HG02798 (cell line): Measurements from ENCODE around the gene VAPA.
A peak's percentile ranks its signal among the peaks of the same experiment; 100 is the strongest.
"Not testable (repeated sequence)": the region's sequence is repeated elsewhere in the genome, so short reads cannot be mapped to it uniquely, and the experiment has no call there.

ENCODE experiments used
- ATAC-seq: cut with Tn5 transposase; IDR thresholded peaks from one replicate; pipeline ENCODE4 v1.9.1; 2021; ENCODE audit warnings: mild to moderate bottlenecking; ENCODE audit not compliant: unreplicated experiment, poor library complexity

The VAPA gene

DNA sequence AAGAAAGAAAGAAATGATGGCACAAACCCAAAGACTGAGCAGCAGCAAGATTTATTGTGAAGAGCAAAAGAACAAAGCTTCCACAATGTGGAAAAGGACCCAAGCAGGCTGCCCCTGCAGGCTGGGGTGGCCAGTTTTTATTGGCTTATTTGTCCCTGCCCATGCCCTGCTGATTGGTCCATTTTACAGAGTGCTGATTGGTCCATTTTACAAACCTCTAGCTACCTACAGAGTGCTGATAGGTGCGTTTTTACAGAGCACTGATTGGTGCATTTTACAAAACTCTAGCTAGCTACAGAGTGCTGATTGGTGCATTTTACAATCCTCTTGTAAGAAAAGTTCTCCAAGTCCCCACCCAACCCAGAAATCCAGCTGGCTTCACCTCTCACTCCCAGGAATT lies 1.5 kb upstream of the VAPA start:
- not testable (repeated sequence) for ATAC-seq

GRCh38 chr18:9913151-9913525 lies 678 bp upstream of the VAPA start:
- ATAC-seq = no peak

GRCh38 chr18:9914334-9914583 lies 443 bp downstream of the VAPA start:
- ATAC-seq = peak; percentile 24

DNA sequence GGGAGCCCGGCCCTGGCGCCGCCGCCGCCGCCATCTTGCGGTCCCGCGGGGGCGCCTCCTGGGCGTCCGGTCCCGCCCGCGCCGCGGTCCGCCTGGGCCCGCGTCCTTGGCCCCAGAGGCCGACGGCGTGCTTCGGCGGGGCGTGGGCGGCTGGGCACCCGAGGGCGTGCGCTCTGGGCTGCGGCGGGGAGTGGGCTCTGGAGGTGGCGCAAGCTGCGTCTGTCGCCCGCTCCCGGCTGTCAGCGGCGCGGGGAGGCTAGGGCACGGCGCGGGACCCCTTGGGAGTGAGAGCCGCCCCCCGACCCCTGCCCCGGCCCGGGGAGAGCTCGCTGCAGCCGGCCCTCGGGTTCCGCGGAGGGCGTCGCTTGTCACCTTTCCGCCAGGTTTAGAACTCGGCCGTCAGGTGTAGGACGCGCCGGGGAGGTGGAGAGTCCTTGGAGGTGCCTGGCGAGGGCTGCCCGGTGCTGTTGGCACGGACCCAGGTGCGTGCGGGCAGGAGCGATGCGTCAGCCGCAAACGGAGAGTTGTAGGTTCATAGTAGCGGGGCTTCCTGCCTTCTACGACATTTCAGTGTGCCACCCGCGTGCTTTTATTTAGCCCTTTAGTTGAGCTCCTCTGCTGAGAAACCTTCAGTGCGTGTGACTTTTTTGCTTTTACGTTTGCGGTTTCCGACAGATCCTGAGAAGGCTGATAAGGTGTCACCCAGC lies 921 bp downstream of the VAPA start:
- ATAC-seq = peak; percentile 31

DNA sequence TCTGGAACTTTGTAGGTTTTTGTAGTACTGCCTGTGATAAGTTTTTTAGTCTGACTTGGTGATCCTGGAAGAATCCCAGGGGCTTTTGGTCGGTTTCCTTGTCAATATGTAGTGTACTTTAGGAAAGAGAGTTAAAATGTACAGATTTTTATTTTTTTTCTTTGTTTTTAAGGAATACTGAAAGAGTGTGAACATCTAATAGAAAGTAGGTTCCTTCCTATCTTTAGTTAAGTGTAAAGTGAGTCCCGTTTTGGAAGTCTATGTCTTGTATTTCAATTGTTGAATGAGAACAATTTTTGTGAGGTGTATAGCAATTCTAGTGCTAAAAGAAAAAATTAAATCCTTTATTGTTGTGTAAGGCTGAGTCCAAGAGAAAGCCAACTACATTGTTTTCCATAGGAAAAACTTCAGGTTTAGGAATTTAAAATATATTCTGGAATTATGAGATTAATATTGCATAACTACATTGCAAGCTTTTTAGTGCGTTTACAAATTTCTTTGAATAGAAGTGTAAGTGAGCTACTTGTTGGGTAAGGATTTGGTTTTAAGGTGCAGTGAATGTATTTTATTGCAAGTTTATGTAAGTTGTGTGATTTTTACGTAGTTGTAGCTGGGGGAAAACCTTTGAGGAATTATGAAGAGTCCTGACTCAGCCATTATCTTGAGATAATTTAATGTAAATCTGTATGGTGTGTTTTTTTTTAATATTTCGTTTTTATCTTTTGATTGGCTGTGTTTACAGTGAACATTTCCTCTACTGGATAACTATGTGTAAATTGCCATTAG lies 1.7 kb downstream of the VAPA start:
- no peak for ATAC-seq

- no peak for ATAC-seq
Observed at GRCh38 chr18:9916077-9916639, 2.3 kb downstream of the VAPA start.

GRCh38 chr18:9916808-9917207 lies 3.0 kb downstream of the VAPA start:
- no peak for ATAC-seq

DNA sequence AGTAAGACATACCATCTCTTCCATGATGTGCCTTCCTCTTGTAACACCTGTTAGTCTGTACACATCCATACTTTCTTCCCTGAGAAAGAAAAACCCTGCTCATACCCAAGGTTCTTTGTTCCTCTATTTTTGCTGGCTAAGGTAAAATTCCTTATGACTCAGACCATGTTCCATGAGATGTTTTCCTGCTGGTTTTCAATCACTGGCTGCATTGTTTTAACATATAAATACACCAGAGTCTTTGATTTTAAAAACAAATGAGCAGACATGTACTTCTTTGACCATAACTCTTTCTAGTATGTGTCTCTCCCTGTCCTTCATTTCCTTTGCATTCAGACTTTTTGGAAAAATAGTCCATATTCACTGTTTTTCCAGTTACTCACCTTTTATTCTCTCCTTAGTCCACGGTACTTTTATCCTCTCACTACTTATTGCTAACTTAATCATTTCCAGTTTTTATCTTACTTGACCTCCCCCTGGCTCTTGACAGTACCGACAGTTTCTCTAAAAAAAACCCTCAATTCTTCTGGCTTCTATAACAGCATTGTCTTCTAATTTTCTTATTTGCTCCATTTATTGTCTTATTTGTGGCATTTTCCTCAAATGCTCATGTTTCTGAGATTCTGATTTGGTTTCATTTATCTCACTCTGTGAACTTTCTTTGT lies 4.3 kb downstream of the VAPA start:
- ATAC-seq = no peak

DNA sequence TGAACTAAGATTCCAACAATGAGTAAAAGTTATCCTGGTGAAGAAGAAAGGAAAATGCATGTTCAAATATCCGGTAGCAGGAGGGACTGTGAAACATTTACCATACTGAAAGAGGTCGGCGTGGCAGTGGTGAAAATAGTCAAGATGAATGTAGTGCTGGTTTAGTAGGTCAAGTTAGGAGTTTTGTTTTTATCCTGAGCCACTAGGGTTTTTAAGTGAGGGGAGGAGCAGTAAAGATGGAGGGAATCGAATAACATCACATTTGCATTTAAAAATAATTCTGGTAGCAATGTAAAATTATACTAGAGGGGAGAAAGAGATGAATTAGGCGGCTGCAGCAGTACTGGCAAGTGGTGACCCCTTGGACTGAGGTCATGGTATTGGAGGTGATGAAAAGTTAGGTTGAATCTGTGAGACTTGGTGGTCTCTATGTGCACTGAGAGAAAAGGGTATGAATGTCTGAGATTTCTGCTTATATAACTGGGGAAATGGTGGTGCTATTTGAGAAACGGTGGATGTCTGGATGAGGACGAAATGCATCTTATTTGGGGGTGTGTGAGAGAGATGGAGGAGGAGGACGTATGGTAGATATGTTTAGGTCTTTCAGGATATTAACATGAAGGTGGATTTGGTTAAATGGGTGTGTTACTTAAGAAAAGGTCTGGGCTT lies 5.9 kb downstream of the VAPA start:
- no peak for ATAC-seq

DNA sequence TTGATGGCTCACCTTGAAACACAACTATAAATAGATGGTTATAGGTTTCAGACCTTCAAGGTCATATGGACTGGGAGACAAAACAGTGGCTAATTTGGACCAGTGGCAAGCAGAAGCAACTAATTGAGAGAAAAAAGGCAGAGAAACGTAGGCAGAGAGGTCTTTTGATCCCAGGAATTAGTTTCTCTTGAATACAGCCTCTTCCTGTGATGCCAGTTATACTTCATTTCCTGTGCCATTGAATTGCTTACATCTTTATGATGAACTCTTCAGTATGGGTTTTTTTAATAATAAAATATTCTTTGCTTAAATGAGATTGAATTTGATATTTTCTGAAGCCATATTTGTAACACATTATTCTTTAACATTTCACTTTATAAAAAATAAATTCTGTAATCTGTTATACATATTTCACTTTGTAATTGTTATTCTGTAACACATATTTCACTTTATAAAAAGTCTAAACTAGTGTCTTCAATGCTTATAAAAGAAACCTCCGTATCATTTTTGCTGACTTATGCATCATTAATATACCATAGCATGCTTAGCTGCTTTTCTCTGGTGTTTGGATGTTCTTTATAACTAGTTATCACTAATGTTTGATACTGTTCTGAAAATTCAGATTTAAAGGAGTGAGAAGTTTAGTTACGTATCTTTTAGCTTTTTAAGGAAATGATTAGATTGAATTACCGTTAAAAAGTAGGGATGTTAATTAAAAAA lies 8.9 kb downstream of the VAPA start:
- ATAC-seq = no peak

- no peak for ATAC-seq
Observed at GRCh38 chr18:9924371-9924943, 10.6 kb downstream of the VAPA start.

- ATAC-seq = no peak
Observed at GRCh38 chr18:9925369-9925768, 11.6 kb downstream of the VAPA start.

DNA sequence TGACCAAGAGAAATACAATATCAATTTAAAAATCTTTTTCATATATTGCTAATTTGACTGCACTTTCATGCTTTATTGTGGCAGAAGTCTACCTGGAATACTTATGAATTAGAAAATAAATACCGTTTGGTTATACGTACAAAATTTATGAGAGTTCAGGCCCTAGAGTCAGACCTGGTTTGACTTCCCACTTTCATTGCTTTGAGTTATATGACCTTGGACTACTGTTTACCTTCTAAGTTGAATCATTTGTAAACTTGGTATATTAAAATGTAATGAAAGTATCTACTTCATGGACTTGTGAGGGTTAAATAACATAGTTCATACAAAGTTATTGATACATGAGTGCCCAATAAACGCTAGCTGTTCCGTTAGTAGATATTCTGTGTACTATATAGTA lies 12.0 kb downstream of the VAPA start:
- ATAC-seq = no peak

DNA sequence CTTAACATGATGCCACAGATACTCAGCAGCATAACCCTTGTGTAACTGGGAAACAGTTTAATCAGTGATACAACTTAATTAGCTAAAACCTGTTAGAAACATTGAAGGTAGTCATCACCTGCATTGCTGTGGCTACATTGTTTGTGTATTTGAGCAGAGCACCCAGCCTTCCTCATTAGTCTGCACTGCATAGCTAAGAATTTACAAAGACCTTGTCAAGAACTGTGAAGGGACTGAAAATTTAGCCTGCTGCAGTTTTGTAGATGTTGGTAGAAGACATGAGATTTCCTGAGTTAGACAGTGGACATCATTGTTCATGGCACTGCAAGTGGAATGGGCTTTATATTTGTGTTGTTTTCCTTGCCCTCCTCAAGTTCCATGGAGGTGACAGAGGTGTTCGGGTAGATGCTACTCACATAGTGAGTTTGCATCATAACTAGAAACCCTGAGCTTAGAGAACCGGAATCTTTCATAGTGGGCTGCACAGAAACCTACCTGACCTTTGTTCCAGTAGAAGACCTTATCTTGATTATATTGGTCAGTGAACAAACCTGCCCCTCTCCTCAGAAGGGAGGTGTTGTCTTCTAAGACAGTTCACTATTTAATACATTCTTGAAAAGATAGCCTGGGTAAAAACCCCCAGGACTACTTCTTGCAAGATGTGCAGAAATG lies 12.5 kb downstream of the VAPA start:
- ATAC-seq = no peak

- ATAC-seq = no peak
Observed at GRCh38 chr18:9926977-9927376, 13.2 kb downstream of the VAPA start.

GRCh38 chr18:9927392-9928063 lies 13.7 kb downstream of the VAPA start:
- ATAC-seq = no peak

GRCh38 chr18:9928646-9929259 lies 14.9 kb downstream of the VAPA start:
- ATAC-seq = no peak

DNA sequence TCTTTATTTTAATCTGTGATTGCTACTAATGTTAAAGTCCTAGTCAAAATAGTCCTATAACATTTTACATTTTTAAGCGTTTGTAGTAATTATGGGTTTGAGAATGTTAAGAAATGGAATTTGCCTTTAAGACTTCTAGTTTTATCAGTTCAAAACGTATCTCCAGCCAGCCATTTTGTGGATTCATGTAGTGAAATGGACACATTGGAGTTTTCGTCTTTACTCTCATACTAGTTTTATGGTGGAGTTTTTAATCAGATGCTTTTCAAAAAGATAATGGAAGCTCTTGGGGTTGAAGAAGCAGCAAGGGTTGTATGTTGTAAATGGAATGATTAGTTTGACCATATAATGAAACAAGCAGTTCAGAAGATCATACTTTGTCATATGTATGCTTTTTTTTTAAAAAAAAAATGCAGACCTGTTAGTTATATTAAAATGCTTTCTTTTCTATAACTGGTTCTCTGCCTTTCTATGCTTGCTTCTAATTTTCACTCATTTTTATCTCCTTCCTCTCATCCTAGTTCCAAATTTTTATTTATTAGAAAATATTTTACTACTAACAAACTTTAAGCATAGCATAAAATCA lies 16.6 kb downstream of the VAPA start:
- ATAC-seq = no peak
